ENCODE results near the gene CLMP. TPM values are rescaled to one million over a fixed set of nuclear protein-coding genes. Genes with fewer than 3 reads are reported as not detected.

The CLMP gene
- total RNA-seq, 1 donor from 2014 or later: 0.17 TPM

DNA sequence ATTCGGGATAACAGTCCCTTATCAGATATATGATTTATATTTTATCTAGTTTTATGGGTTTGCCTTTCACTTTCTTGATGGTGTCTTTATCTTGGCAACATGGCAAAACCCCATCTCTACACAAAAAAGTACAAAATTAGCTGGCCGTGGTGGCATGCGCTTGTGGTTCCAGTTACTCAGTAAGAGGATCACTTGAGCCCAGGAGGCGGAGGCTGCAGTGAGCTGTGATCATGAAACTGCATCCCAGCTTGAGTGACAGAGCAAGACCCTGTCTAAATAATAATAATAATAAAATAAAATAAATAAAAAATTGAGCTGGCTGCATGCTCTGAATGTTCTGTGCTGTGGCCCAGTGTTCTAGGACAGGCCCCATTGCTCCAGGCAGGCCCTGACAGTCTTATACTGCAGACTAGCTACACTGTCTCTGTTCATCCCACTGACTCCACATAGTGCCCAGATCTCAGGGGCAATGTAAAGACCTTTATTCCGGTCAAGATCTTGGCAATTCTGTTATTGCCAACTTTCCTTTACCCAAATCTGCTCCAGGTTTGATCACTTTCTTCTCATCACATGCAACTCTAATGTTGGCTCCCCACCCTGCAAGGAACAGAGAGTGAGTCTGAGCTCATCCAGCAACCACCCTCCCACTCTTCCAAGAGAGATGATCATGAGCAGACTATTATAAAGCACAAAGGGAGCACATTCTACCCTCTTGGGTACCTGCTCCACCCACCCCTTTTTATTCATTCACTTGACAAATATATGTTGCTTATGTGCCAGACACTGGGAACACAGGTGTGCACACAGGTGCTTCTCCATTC lies 141.9 kb downstream of the CLMP start:
- DNase-seq: no peak

DNA sequence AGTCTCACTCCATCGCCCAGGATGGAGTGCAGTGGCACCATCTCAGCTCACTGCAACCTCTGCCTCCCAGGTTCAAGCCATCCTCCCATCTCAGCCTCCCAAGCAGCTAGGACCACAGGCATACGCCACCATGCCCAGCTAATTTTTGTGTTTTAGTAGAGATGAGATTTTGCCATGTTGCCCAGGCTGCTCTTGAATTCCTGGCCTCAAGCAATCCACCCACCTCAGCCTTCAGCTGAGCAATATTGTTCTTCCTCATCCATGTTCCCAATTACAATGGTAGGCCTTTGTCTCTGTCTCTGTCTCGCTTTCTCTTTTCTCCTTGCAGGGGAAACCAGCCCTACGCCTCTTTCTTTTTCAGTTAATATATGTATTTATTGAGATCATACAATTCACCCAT lies 143.4 kb downstream of the CLMP start:
- DNase-seq: no peak

DNA sequence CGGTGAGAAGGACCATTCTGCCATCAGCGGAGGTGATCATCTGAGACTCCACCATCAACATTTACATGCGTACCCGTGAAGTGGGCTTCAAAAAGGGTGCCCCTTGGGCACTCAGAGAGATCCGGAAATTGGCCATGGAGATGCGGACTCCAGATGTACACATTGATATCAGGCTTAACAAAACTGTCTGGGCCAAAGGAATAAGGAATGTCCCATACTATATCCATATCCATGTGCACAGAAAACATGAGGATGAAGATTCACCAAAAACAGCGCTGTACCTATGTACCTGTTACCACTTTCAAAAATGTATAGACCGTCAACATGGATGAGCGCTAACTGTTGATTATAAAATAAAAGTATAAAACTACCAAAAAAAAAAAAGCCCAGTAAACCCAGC lies 143.9 kb downstream of the CLMP start:
- DNase-seq: no peak

DNA sequence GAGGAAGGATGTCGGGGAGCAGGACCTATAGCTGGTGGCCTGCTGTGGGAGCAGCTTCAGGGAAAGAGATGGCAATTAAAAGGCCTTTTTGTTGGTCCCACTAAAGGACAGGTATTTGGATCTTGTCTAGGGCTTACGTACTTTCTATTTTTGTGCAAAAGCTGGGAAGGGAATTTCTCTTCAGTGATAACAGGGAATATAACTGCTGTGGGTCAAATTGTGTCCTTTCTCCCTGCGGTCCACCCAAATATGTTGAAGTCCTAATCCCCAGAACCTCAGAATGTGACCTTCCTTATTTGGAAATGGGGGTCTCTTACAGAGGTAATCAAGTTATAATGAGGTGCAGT lies 147.1 kb downstream of the CLMP start:
- no peak for DNase-seq

DNA sequence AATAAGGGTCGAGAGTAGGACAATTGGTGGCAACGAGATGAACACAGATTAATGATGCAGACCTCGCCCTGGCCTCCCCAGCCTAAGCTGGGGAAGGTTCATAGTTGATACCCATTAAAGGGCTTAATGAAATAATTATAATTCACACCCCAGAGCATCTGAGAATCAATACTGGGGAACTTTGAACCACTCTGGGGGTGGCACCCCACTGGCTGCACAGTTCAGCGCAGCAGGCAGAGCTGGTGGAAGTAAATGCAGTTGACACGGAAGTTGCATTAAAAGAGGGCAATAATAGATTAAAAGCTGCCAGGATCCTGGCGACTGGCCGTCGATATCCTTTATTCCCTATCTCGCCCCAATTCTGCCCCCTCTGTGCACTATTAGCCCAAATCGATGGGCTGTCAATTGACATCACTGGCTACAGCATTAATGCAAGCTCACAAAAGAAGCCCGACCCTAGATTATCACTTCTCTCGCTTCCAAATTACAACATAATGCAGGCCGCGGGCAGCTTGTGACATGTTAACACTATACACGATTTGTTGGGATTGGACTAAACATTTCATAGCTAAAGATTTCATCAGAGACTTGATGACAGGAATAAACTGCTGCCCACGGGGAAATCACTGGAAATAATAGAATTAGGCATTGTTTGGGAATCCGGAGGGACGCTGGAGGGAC lies 147.6 kb downstream of the CLMP start:
- DNase-seq: no peak

DNA sequence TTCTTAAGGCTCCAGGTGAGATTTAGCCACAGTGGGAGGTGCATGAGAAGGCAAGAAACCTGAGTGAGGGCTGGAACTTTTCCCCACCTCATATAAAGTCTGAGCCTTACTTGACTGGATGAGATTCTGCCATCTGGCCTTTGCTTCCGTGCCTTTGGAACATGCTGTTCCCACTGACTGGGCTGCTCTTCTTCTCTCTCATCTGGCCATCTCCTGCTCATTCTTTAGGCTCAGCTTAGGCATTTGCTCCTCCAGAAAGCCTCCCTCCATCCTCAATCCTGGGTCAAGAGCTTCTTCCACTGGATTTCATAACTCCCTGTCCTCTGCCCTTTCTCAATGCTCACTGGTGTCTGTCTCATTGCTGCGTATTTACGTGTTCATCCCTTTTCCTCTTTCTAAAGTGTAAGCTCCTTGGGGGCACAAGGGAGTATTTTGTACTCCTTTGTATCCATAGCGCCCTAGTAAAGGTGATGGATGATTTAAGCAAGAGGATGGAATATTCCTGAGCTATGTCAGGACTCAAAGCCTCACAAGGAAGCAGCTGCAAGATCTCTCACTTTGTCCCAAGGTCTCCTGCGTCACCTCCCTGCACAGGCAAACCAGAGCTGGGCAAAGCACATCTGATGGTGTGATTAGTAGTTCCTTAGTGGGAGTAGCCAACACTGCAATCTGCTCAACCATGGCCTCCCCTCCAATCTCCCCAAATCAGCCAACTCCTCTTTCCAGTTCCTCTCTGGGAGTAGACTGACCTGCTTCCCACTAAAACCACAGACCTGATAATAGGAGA lies 148.4 kb downstream of the CLMP start:
- DNase-seq: no peak

DNA sequence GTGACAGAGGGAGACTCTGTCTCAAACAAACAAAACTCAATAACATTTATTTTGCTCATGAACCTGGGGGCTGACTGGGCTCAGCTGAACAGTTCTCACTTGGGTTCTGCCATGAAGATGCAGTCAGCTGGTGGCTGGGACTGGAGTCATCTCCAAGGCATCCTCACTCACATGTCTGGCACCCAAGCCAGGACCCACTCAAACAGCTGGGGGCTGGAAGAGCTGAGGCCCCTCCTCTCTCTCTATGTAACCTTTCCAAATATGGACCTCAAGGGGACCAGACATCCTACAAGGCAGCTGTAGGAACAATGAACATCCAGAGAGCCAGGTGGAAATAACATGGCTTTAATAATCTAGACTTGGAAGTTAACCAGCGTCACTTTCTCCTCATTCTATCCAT lies 149.9 kb downstream of the CLMP start:
- DNase-seq: no peak

DNA sequence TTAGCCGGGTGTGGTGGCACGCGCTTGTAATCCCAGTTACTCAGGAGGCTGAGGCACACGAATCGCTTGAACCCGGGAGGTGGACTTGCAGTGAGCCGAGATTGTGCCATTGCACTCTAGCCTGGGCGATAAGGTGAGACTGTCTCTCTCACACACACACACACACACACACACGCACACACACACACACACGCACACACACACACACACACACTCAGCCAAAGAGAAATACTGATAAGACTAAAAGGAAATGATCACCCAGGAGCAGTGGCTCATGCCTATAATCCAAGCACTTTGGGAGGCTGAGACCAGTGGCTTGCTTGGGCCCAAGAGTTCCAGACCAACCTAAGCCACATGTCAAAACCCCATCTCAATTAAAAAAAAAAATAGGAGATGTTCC lies 153.9 kb downstream of the CLMP start:
- DNase-seq: no peak

DNA sequence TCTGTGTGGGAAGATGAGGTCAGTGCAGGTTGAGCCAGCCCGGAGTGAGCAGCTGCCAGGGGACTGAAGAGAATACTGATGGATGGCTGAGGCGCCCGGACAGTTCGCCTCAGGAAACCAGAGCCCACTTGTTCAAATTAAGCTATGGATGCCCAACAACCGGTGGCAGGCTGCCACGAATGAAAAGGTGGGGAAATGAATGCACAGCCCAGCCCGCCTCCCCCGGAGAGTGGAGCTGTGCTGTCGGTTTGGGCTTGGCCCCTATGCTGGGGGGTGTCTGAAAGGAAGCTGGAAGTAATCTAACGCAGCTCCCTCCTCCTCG lies 155.0 kb downstream of the CLMP start:
- DNase-seq: no peak

DNA sequence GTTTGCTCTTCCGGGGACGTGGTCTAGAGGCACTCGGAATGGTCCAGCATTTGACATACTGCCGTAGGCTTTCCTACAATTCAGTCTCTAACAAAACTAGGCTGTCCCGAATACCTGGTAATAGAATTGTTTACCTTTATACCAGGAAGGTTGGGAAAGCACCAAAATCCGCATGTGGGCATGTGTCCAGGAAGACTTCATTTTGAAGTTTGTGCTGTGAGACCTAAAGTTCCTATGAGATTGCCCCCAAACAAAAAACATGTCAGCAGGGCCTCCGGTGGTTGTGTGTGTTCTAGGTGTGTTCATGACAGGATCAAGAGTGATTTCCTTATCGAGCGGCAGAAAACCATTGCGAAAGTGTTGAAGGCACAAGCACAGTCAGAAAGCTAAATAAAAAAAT lies 159.2 kb downstream of the CLMP start:
- no peak for DNase-seq

DNA sequence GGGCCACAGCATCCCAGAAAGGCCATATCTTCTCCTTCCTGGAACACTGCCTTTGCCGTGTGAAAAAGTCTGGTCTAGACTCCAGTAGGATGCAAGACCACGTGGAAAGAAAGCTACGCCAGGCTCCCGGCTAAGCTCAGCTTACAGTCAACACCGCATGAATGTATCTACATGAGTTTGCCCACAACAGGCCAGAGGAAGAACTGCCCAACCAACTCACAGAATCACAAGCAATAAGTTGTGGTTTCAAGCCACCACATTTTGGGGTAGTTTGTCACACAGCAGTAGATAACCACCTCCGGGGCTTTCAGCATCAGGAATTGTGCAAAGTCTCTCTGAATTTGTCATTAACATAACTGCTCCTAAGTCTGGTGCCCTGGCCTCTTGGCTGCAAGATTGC lies 160.5 kb downstream of the CLMP start:
- no peak for DNase-seq

DNA sequence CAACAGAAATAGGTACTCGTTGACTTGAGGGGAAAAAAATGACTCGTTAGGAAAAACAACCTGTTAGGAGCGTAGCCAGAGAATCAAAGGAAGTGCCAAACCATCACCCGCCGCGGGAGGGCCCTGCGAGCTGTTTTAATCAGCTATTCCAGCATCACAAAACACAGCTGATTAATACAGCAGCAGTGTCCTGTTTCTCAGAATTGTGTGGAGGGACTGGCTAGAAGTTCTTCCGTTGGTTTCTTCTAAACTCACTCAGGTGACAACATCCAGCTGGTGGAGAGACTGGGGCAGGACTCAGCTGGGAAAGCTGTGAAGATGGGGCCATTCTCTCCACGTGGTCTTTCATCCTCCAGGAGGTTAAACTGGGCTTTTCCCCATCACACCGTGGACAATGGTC lies 161.2 kb downstream of the CLMP start:
- DNase-seq: peak; percentile 58

DNA sequence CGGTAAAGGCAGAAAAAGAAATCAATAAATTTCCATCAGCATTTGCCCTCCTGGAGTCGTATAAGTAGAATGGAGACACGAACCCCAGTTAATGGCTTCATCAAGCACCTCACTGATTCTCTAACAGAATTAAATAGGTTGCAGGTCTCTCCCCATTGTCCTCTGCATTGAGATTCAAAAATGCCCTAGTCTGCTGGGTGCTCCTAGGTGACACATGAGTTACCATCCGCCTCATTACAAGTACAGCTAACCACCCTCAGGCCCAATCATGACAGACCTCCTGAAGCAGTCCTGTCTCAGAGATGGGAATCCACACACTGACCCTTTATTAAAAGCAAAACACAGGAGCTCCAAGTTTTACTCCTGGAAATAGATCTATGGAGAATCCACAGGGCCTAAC lies 164.5 kb downstream of the CLMP start:
- DNase-seq: no peak

DNA sequence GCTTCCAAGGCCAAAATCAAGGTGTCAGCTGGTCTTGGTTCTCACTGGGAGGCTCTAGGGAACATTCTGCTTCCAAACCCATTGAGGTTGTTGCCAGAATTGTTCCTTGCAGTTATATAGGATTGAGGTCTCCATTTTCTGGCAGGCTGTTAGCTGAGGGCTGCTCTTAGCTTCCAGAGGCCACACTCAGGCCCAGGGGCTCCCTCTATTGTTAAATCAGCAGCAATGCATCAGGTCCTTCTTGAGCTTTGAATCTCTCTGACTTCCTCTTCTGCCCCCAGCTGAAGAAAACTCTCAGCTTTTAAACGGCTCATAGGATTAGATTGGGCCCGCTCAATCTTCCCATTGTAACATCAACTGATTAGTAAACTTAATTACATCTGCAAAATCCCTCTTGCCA lies 174.1 kb downstream of the CLMP start:
- peak; percentile 70 for DNase-seq

Other genes with a start within 250 kb of the CLMP start
- gene BSX, start 213.4 kb downstream of the CLMP start, total RNA-seq: not detected in 2 replicates
- 1,519 and 1,672 TPM in 2 replicates for gene HSPA8, start 133.1 kb downstream of the CLMP start, total RNA-seq
- gene GRAMD1B, start 235.0 kb upstream of the CLMP start, total RNA-seq: 3.7 and 10.3 TPM in 2 replicates

All from dermis blood vessel endothelial cell (primary cell).